ENCODE data around the gene TSEN2.
"Not testable (repeated sequence)": the region's sequence is repeated elsewhere in the genome, so short reads cannot be mapped to it uniquely, and the experiment has no call there.

The TSEN2 gene

DNA sequence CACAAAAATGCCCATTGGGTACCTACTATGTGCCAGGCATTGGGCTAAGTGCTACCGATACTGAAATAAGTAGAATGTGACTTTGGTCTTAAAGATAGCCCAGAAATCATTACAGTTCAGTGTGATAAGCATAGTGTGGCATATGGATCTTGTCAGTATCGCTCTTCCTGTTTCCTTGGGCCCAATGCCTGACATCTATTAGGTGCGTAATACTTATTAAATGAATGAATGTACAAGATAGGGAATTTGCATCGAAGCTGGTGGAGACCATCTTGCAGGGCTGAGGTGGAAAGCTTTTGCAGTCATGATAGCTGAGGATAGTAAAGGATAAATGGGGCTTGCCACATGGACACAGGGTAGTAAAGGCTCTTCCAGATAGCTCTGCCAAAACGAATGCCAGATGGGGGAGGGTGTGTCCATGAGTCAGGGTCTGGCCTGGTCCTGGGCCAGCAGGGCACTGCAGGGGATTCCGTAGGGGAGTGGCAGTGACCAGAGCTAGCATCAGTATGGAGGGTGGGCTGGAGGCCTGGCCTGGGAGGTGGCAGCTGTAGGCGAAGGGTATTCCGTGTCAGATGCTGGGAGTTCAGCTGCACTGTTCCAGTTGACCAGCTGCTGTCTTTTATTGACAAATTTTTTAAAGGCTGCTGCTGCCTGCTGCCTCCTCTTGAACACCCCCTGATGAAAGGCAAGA, 23.5 kb downstream of the TSEN2 start:
- DNase-seq (ENCODE audit: low spot score): peak; percentile 60

DNA sequence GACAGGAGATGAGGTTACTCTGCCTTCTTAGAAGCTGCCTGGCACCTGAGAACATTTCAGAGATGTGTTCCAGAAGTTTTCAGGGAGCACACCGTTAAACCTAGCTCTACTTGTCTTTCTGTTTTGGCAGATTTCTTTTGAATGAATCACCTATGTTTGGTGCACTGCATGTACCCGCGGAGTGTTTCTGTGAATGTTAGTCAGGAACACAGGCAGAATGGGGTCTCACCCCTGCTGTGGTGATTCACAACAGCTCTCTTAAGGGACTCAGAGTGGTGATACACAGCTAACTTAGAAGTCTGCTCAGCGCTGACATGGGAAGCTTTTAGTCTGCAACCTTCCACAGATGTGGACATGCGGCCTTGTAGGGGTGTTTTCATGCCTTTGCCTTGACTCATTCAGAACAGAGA, 24.0 kb downstream of the TSEN2 start:
- peak; percentile 89 for DNase-seq (ENCODE audit: low spot score)

DNA sequence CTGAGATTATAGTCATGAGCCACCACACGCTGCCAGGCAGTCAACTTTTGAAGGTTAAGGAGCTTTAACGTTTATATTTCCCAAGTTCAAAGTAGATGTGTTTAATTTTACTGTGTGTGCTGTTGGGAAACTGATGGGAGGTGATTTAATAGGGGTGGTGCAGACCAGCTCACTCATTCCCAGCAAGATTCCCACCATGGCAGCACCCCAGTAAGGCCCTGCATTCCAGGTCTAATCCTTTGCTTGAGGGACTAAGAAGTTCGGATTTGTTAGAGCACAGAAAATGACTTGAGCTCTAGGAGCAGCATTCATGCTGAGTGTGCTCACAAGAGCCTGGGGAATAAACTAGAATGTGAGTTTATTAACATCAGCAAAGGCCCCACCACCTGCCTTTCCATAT, 25.2 kb downstream of the TSEN2 start:
- no peak for DNase-seq (ENCODE audit: low spot score)

DNA sequence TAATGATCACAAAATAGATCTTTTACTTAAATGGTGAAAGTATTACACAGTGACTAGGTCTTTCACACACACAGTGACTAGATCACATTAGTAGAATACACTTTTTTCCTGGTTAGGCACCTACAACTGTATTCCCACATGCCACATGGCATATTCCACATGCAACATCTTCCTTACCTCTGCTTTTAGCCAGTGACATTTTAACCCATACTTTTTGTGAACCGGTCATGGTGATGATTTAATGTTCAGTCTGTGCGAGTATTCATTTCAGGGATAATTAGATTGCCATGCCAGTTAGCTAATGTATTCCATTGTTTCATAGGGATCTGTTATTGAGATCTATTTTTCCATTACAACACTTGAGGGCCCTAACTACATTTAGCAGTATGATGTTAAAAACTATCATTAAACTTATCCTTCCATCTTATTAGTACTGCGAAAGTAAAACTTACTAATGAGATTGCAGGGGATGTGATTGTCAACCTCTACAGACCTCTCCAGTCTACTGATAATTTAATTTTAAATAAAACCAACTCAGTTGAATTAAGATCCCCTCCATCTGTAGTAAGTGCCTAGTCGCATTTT, 28.3 kb downstream of the TSEN2 start:
- no peak for DNase-seq (ENCODE audit: low spot score)

DNA sequence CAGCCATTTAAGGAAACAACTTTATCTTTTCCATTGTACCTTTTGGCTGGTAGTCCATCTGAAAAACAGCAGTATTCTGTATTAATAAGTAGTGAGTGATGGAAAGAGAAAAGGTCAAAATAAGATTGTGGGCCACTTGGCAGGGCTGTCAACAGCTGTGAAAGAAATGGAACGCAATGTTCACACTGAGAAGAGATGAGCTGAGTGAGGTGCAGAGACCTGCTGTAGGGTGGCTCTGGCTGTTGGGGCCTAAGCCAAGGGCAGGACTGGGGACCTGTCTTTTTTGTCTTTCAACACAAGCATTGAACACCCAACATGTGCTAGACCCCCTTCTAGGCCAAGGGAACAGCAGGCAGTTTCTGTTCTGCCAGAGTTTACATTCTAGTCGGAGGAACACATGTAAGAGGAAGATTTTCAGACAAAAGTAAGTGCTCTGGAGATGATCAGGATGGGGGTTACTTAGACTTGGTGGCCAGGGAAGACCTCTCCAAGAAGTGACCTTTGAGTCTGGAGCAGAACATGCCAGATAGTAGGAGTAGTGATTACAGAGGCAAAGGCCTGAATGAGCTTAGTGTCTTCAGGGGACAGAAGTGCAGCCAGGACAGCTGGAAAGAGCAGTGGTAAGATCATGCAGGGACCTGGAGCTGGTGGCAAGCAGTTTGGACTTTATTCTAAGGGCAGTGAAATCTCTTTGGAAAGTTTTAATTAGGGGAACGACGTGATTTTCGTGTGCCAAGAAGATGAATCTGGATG, 29.6 kb downstream of the TSEN2 start:
- no peak for DNase-seq (ENCODE audit: low spot score)

DNA sequence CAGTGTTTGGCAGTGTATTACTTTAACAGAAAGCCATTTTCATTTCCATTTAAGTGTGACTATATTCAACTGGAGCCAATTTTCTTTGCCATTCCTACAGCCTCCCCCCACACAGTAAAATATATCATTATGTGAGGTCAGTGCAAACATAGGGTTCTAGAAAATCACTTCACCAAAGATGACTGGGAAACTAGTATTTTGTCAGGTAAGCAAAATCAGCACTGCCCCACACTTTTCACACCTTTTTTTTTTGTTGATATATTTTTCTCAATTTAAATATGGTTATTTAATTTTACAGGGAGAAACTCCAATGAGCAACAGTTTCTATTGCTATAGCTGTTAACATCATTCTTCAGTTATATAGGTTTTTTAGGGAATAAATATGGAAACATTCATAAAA, 31.4 kb downstream of the TSEN2 start:
- DNase-seq (ENCODE audit: low spot score): no peak

DNA sequence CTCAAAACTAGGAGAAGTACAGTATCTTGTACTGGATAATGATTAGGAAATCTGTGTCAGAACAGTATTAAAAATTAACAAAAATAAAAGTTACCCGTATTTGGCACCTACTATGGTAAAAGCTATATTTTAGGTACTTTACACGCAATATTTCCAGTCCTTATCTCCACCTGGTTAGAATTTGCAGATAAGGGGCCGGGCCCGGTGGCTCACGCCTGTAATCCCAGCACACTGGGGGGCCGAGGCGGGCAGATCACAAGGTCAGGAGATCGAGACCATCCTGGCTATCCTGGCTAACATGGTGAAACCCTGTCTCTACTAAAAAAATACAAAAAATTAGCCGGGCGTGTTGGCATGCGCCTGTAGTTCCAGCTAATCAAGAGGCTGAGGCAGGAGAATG, 32.6 kb downstream of the TSEN2 start:
- no peak for DNase-seq (ENCODE audit: low spot score)

DNA sequence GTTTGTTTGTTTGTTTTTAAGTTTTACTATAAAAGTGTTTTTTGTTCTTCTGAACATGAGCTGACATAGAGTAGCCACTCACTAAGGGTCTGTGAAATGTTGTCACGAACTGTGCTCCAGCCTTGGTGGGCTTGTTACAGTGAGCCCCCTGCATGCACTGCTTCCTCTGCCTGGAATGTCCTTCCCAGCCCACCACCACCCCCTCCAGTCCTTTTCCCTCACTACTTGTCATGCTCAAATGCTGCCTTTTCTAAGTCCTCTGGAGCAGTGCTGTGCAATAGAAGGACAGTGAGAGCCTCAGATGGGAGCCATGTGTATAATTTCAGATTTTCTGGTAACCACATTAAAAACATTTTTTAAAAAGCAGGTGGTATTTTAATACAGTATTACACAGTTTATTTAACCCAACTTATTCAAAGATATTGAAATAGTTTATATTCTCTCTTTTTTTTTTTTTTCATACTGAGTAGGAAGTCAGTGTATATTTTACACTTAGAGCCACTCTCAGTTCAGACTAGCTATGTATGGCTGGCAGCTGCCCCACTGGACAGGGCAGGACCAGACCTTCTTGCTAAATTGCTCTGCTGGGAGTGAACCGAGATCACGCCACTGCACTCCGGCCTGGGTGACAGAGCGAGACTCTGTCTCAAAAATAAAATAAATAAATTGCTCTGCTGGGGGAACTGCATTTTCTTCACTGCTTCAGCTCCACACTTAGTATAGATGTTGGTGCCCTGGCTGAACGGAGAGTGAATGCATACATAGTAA, 34.2 kb downstream of the TSEN2 start:
- DNase-seq (ENCODE audit: low spot score): no peak

DNA sequence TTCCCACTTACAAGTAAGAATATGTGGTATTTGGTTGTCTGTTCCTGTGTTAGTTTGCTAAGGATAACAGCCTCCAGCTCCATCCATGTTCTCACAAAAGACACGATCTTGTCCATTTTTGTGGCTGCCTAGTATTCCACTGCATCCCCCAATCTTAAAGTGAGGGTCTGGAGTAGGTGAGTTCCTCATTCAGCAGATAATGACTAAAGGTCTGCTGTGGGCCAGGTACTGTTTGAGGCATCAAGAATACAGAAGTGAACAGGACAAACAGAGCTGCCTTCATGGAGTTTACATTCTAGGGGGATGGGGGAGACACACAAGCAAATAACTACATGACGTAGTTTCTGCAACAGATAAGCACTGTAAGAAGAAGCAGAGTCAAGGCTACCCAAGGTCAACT, 36.7 kb downstream of the TSEN2 start:
- DNase-seq (ENCODE audit: low spot score): no peak

DNA sequence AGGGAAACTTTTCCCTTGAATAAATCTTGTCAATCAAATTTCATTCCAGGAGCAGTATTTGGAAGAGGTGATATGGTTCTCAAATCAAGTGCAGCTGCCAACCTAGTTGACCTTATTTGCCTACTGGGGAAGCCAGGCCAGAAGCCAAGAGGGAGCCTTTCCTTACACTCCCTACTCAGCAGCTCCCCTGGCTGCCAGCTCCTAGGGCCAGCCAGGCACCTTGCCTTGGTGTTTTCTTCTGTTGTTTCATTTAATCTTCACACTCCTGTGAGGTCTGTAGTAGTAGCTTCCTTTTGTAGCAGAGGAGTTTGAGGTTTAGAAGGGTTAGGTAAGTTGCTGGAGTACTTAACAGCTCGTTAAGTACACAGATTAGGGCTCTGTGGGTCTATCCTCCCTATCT, 38.4 kb downstream of the TSEN2 start:
- no peak for DNase-seq (ENCODE audit: low spot score)

DNA sequence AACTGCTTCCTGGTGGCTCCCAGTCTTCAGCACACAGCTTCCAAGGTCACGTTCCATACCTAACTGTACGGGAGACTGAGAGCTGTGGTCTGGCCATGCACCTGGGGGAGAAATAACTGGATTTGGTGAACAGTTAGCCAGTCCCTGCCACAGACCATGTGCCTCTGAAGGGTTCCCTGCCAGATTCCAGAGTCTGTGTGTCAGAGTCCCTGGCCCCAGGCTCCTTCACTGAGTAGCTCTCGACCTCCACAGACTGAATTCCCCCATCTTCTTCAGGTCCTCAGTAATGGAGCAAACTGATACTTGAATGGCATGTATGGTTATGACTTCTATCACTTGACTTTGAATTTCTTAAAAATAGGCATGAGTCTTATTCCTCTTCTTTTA, 43.5 kb downstream of the TSEN2 start:
- no peak for DNase-seq (ENCODE audit: low spot score)

DNA sequence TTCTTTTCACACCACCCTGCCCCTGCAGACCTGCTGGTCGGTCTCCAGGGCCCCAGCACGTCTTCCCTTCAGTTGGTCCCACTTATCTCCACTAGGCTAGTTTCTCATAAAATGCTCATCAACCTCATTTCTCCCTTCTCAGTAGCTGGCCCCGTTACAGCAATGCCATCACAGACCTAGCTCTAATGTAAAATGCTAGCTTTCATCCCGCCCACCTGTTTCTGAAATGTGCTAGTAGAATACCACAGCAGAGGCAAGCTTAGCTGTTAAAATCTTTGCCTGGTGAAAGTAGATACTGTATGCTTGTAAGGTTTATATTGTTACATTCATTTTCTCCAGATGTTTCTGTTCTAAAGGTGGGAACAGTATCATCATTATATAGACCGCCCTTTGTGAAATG, 47.9 kb downstream of the TSEN2 start:
- no peak for DNase-seq (ENCODE audit: low spot score)

DNA sequence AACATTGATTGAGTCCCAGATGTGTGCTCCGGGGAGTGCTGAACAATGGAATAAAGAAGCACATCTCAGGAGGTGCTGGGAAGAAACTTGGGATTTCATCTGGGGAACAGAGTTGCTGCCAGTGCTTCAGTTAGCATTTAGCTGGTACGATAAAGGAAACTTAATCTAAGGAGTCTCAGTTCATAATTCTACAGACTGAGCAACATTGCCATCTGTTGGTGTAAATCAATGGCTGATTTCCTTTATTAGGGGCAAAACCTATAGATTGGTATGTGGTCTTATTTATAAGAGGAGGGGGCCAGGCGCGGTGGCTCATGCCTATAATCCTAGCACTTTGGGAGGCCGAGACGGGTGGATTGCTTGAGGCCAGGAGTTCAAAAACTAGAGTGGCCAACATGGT, 52.1 kb downstream of the TSEN2 start:
- no peak for DNase-seq (ENCODE audit: low spot score)

DNA sequence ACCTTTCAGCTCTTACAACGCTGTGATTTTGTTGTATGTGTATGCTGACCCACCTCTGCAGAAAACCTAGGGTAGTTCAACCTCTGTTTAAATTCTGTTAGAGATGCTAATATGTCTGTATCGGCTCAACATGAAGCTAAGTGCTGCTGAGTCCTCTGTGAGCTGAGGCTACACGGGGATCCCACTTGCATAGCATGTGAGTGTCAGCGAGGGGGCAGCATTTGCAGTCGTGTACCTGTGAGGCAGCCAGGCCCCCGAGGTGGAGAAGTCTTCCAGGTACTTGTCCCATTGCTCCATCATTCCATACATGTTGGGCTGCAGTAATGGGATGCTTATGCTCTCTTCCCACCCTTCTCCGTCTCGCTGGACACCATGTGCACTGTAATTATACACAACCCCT, 57.3 kb downstream of the TSEN2 start:
- DNase-seq (ENCODE audit: low spot score): no peak

DNA sequence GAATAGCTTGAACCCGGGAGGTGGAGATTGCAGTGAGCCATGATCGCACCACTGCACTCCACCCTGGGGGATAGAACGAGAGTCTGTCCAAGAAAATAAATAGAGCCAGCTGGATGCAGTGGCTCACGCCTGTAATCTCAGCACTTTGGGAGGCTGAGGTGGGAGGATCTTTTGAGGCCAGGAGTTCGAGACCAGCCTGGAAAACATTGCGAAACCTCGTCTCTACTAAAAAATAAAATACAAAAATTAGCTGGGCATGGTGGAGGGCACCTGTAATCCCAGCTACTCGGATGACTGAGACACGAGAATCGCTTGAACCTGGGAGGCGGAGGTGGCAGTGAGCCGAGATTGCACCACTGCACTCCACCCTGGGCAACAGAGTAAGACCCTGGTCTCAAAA, 59.2 kb downstream of the TSEN2 start:
- not testable (repeated sequence) for DNase-seq (ENCODE audit: low spot score)

DNA sequence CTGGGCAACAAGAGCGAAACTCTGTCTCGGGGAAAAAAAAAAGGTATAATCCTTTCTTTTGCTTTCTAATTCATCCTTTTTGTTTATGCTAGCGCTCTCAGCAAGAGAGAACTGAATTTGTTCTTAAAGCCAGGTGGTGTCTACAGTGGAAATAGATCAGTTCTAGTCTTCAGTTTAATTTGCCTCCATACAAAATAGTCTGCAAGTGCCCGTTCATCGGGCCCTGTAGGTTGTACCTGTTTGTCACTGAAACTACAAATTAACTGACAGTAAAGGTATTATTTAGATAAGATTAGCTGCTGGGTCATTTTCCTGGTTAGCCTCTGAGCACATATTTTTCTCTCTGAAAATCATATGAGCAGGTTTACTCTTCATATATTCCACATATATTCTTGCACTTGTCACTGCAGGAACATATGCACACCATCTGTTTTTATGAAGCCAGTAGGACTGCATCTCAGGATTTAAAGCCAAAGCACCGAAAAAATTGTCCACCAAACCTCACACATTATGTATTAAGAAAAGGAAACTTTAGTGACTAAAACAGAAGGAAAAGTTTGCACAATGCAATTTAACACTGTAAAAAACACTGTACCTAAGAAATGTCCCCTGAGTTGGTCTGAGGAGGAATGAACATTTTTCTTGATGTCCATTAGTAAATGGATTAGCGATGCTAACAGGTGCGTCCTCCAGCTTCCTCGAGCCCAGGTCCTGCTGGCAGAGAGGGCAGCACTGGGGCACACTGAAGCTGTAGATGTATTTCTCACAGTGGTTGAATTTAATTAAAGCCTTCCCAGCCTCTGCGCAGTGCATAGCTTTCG, 60.6 kb downstream of the TSEN2 start:
- no peak for DNase-seq (ENCODE audit: low spot score)

DNA sequence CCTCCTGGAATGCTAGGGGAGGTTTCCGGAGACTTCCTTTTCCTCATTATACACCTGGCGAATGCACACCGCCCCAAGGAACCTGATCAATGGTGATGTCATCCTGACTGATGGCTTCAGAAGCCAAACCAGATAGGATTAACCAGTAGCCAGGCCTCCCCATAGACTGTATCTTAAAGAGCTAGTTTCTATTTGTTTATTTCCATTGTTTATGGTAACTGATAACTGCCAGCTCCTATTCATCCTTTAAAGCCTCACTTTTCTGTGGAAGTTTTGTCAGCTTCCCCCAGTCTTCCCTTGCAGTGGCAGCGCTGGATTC, 61.2 kb downstream of the TSEN2 start, which contains the start of gene MKRN2OS:
TSS of gene MKRN2OS (minus strand) at position 27 of the 319 bp plus-strand sequence. CDS start 35 bp downstream, outside the sequence.
- DNase-seq (ENCODE audit: low spot score): no peak

DNA sequence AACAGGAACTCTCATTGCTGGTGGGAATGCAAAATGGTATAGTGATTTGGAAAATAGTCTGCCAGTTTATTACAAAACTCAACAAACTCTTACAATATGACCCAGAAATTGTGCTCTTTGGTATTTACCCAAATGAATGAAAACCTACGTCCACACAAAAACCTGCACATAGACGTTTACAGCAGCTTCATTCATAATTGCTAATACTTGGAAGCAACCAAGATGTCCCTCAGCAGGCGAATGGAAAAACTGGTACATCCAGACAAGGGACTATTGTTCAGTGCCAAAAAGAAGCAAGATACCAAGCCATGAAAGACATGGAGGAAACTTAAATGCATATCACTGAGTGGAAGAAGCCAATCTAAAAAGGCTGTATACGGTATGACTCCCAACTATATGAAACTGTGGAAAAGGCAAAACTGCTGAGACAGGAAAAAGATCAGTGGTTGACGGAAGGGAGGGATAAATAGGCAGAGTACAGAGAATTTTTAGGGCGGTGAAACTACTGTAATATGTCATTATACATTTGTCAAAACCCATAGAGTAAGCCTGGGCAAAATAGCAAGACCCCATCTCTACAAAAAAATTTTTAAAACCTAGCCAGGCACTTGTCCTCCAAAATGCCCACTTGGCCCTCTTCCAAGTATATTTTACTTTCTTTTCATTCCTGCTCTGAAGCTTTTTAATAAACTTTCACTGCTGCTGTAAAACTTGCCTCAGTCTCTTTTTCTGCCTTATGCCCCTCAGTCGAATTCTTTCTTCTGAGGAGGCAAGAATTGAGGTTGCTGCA, 65.9 kb downstream of the TSEN2 start:
- no peak for DNase-seq (ENCODE audit: low spot score)

DNA sequence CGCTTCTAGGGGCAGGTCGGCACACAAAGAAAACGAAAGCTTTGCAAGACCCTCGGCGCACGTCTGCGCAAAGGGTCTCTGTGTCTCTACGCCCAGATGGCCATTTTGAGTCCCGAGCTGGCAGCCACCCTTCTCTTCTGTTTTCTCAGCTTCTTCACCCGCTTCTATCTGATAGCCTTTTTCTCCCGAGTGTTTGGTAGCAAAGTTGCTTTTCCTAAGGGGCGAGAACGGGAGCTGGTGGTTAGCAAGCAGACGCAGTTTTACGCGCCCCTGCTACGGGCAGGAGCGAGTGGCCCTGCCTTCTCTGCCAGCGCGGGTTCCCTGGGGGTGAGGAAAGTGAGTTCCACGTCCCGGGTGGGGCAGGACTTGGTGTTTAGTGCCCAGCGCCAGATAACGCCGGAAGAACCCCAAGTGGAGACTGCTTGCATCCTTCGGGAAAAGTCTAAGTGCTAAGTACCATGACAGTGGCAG, 69.7 kb downstream of the TSEN2 start:
- peak; percentile 64 for DNase-seq (ENCODE audit: low spot score)

DNA sequence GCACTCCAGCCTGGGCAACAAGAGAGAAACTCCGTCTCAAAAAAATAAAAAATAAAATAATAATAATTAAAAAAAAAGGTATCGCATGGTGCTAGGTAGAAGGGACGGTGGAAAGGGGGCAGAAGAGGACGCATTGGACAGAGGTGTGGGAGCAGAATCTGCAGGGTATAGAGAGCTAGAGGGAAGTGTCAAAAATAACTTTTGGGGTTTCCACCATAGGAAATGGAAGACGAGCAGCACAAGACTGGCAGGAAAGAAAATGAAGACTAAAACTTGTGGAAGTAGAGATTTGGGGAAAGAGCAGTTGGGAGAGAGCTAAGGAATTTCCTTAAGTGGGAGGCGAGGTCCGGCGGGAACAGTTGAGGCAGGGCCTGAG, 72.0 kb downstream of the TSEN2 start:
- DNase-seq (ENCODE audit: low spot score): no peak
